GM18505 (cell line): ENCODE measurements around the gene MYOM1.
"Not testable (repeated sequence)": the region's sequence is repeated elsewhere in the genome, so short reads cannot be mapped to it uniquely, and the experiment has no call there.

Source experiments
- ATAC-seq: cut with Tn5 transposase; IDR thresholded peaks from one replicate; pipeline ENCODE4 v1.9.1; 2021; ENCODE audit not compliant: unreplicated experiment
- POLR2A ChIP-seq: IDR thresholded peaks from 4 replicates; pipeline ENCODE4 v1.6.1; 2011; ENCODE audit warnings: borderline replicate concordance; ENCODE audit not compliant: insufficient read depth, insufficient read length; ENCODE audit errors: extremely low read depth

Gene MYOM1

GRCh38 chr18:3055186-3055728 lies 164.5 kb downstream of the MYOM1 start:
- TF ChIP-seq POLR2A: no peak

GRCh38 chr18:3054780-3055179 lies 165.0 kb downstream of the MYOM1 start:
- no peak for ATAC-seq

More at GRCh38 chr18:3055186-3055728, 164.5 kb downstream of the MYOM1 start:
- no peak for ATAC-seq

GRCh38 chr18:3054214-3054613 lies 165.6 kb downstream of the MYOM1 start:
- TF ChIP-seq POLR2A: no peak
- no peak for ATAC-seq

More at GRCh38 chr18:3054780-3055179, 165.0 kb downstream of the MYOM1 start:
- no peak for TF ChIP-seq POLR2A

- no peak for ATAC-seq
- TF ChIP-seq POLR2A: no peak
Observed at GRCh38 chr18:3053081-3053480, 166.7 kb downstream of the MYOM1 start.

- no peak for ATAC-seq
- no peak for TF ChIP-seq POLR2A
Observed at GRCh38 chr18:3052411-3052758, 167.4 kb downstream of the MYOM1 start.

- TF ChIP-seq POLR2A: no peak
- no peak for ATAC-seq
Observed at GRCh38 chr18:3051718-3052410, 167.9 kb downstream of the MYOM1 start.

- not testable (repeated sequence) for ATAC-seq
Observed at GRCh38 chr18:3049897-3050454, 169.8 kb downstream of the MYOM1 start.

- TF ChIP-seq POLR2A: no peak
Observed at GRCh38 chr18:3048820-3049349, 170.9 kb downstream of the MYOM1 start.

GRCh38 chr18:3048121-3048520 lies 171.6 kb downstream of the MYOM1 start:
- ATAC-seq: no peak
- TF ChIP-seq POLR2A: no peak

More at GRCh38 chr18:3048820-3049349, 170.9 kb downstream of the MYOM1 start:
- ATAC-seq: no peak

- TF ChIP-seq POLR2A: no peak
- ATAC-seq: peak; percentile 67
Observed at GRCh38 chr18:3046216-3046808, 173.5 kb downstream of the MYOM1 start.

GRCh38 chr18:3044931-3045698 lies 174.7 kb downstream of the MYOM1 start:
- no peak for TF ChIP-seq POLR2A
- ATAC-seq: no peak

- ATAC-seq: no peak
- no peak for TF ChIP-seq POLR2A
Observed at GRCh38 chr18:3042379-3042778, 177.4 kb downstream of the MYOM1 start.

- TF ChIP-seq POLR2A: no peak
- ATAC-seq: no peak
Observed at GRCh38 chr18:3041843-3042242, 177.9 kb downstream of the MYOM1 start.
